Measurements from ENCODE around the gene HOXC11. TPM values are rescaled to one million over a fixed set of nuclear protein-coding genes. Genes with fewer than 3 reads are reported as not detected.

The HOXC11 gene
- total RNA-seq, 2 donors from 2014 or later = not detected

GRCh38 chr12:53976823-53977595 lies 4.1 kb downstream of the HOXC11 start:
- Mint-ChIP-seq H3K27ac (no peak overlapping the region), H3K4me1 (ENCODE audit: low read depth in 2 of 2) (peaks cover 15 to 19% of the 10 kb centered on the region in 2 donors), H3K4me3 (no peak overlapping the region), H3K27me3 (peaks cover 67 to 82% of the 10 kb centered on the region in 2 donors), H3K36me3 (no peaks in the 10 kb centered on the region), H3K9me3 (no peaks in the 10 kb centered on the region)
- ATAC-seq (no peak), DNase-seq (ENCODE audit: low spot score) (no peak)

- no peaks in the 10 kb centered on the region for H3K9me3 Mint-ChIP-seq
- ATAC-seq (no peak), DNase-seq (ENCODE audit: low spot score) (no peak)
- H3K36me3 Mint-ChIP-seq = no peaks in the 10 kb centered on the region
- no peak overlapping the region for H3K4me3 Mint-ChIP-seq
- H3K4me1 Mint-ChIP-seq (ENCODE audit: low read depth in 2 of 2) = peaks cover 15 to 18% of the 10 kb centered on the region in 2 donors
- no peak overlapping the region for H3K27ac Mint-ChIP-seq
- H3K27me3 Mint-ChIP-seq = peaks cover 63 to 80% of the 10 kb centered on the region in 2 donors
Observed at GRCh38 chr12:53977596-53978445, 4.9 kb downstream of the HOXC11 start.

GRCh38 chr12:53978477-53979356 lies 5.8 kb downstream of the HOXC11 start:
- H3K9me3 Mint-ChIP-seq = no peaks in the 10 kb centered on the region
- ATAC-seq (no peak), DNase-seq (ENCODE audit: low spot score) (no peak)
- no peaks in the 10 kb centered on the region for H3K36me3 Mint-ChIP-seq
- peaks cover 8 to 12% of the 10 kb centered on the region in 2 donors for H3K4me1 Mint-ChIP-seq (ENCODE audit: low read depth in 2 of 2)
- no peak overlapping the region for H3K27ac Mint-ChIP-seq
- no peak overlapping the region for H3K4me3 Mint-ChIP-seq
- H3K27me3 Mint-ChIP-seq = peaks cover 64 to 81% of the 10 kb centered on the region in 2 donors

- Mint-ChIP-seq H3K4me1 (ENCODE audit: low read depth in 2 of 2) (peaks cover 8 to 13% of the 10 kb centered on the region in 2 donors), H3K4me3 (no peak overlapping the region), H3K9me3 (no peaks in the 10 kb centered on the region), H3K27ac (no peak overlapping the region), H3K36me3 (no peaks in the 10 kb centered on the region), H3K27me3 (peaks cover 68 to 87% of the 10 kb centered on the region in 2 donors)
- ATAC-seq (no peak), DNase-seq (ENCODE audit: low spot score) (no peak)
Observed at GRCh38 chr12:53980104-53980801, 7.3 kb downstream of the HOXC11 start.

- DNase-seq (ENCODE audit: low spot score) (no peak), ATAC-seq (no peak)
- Mint-ChIP-seq H3K27me3 (peaks cover 67 to 84% of the 10 kb centered on the region in 2 donors), H3K27ac (no peak overlapping the region), H3K9me3 (no peaks in the 10 kb centered on the region), H3K4me1 (ENCODE audit: low read depth in 2 of 2) (peaks cover 5 to 11% of the 10 kb centered on the region in 2 donors), H3K4me3 (no peak overlapping the region), H3K36me3 (no peaks in the 10 kb centered on the region)
Observed at GRCh38 chr12:53980802-53981496, 8.0 kb downstream of the HOXC11 start.

- Mint-ChIP-seq H3K4me3 (no peak overlapping the region), H3K36me3 (no peaks in the 10 kb centered on the region), H3K27me3 (peaks cover 69 to 85% of the 10 kb centered on the region in 2 donors), H3K9me3 (no peaks in the 10 kb centered on the region), H3K27ac (no peak overlapping the region), H3K4me1 (ENCODE audit: low read depth in 2 of 2) (peaks cover 13 to 14% of the 10 kb centered on the region in 2 donors)
- DNase-seq (ENCODE audit: low spot score) = no peak
- ATAC-seq = no peak
Observed at GRCh38 chr12:53981634-53982565, 9.0 kb downstream of the HOXC11 start.

- H3K36me3 Mint-ChIP-seq = no peaks in the 10 kb centered on the region
- ATAC-seq = no peak
- H3K27me3 Mint-ChIP-seq = peaks cover 73 to 85% of the 10 kb centered on the region in 2 donors
- no peak for DNase-seq (ENCODE audit: low spot score)
- no peak overlapping the region for H3K4me3 Mint-ChIP-seq
- H3K4me1 Mint-ChIP-seq (ENCODE audit: low read depth in 2 of 2) = peaks cover 14 to 16% of the 10 kb centered on the region in 2 donors
- no peak overlapping the region for H3K27ac Mint-ChIP-seq
- H3K9me3 Mint-ChIP-seq = no peaks in the 10 kb centered on the region
Observed at GRCh38 chr12:53982648-53983567, 10.0 kb downstream of the HOXC11 start.

GRCh38 chr12:53983568-53983949 lies 10.6 kb downstream of the HOXC11 start:
- peaks cover 13 to 16% of the 10 kb centered on the region in 2 donors for H3K4me1 Mint-ChIP-seq (ENCODE audit: low read depth in 2 of 2)
- no peaks in the 10 kb centered on the region for H3K9me3 Mint-ChIP-seq
- DNase-seq (ENCODE audit: low spot score) = no peak
- no peaks in the 10 kb centered on the region for H3K36me3 Mint-ChIP-seq
- H3K27me3 Mint-ChIP-seq = peaks cover 72 to 85% of the 10 kb centered on the region in 2 donors
- H3K4me3 Mint-ChIP-seq = no peak overlapping the region
- ATAC-seq = no peak
- no peak overlapping the region for H3K27ac Mint-ChIP-seq

GRCh38 chr12:53983950-53984572 lies 11.1 kb downstream of the HOXC11 start:
- no peak for ATAC-seq
- Mint-ChIP-seq H3K27ac (no peak overlapping the region), H3K4me1 (ENCODE audit: low read depth in 2 of 2) (peaks cover 16 to 19% of the 10 kb centered on the region in 2 donors), H3K9me3 (no peaks in the 10 kb centered on the region), H3K4me3 (no peak overlapping the region), H3K27me3 (peaks cover 75 to 85% of the 10 kb centered on the region in 2 donors), H3K36me3 (no peaks in the 10 kb centered on the region)
- DNase-seq (ENCODE audit: low spot score) = no peak

- Mint-ChIP-seq H3K9me3 (no peaks in the 10 kb centered on the region), H3K36me3 (no peaks in the 10 kb centered on the region), H3K27me3 (peaks cover 75 to 85% of the 10 kb centered on the region in 2 donors), H3K27ac (no peak within 1 kb of the TSS), H3K4me3 (peak within 1 kb of the TSS; percentile 65), H3K4me1 (ENCODE audit: low read depth in 2 of 2) (peaks cover 25 to 28% of the 10 kb centered on the region in 2 donors)
- DNase-seq (ENCODE audit: low spot score) (peak; percentile 87), ATAC-seq (peak; percentile 79 to 91)
Observed at GRCh38 chr12:53984901-53985691, 12.2 kb downstream of the HOXC11 start, which contains the start of gene HOXC10. Gene HOXC10, plus strand, starts transcription at chr12:53985146. Its CDS starts 114 bp downstream, at chr12:53985260.
